GM12864 (cell line): ENCODE measurements around the gene RABAC1.
A peak's percentile ranks its signal among the peaks of the same experiment; 100 is the strongest.

Source experiments
- DNase-seq: peaks from one replicate; pipeline ENCODE4 v3.0.0-alpha.2; 2011; ENCODE audit warnings: low read depth
- H3K4me3 ChIP-seq: 2 replicates; pipeline ENCODE4 v1.5.1; 2011; ENCODE audit warnings: mild to moderate bottlenecking, low read depth, low read length, control low read depth
- TF ChIP-seq, protein P1 (sequence below): IDR thresholded peaks from 2 replicates; pipeline ENCODE4 v1.5.1; 2011; ENCODE audit warnings: low read depth, mild to moderate bottlenecking, moderate library complexity, low read length, control low read depth, inconsistent platforms; ENCODE audit errors: missing control alignments

RABAC1 gene

DNA sequence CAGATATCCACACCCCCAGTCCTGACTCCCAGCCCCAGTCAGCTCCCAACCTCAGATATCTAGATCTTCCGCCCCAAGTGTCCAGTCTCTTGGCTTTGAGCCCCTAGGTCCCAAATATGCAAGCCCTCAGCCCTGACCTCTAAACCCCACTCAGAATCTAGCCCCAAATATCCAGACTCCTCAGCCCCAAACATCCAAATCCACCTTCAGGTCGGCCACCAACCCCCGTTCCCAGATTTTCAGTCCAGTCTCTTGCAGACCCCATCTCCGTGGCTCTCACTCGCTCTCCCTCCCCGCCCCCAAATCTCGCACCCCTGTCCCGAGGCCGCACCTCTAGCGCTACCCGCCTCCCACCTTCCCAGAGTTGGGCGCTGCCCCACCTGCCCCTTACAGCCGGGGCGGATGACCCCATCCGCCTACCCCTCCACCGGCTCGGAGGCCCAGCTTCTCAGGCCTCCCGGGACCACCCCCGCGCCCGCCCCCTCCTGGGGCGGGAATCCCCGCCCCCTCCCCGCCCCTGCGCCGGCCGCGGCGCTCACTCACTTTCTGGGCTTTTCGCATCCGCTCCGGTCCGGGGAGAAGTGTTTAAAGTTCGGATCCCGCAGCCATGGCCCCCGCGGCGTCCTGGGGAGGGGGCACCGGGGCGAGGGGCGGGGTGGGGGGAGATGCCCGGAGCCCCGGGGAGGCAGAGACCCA is 31.5 kb downstream of the RABAC1 start:
- DNase-seq: no peak
- TF ChIP-seq, protein P1, sequence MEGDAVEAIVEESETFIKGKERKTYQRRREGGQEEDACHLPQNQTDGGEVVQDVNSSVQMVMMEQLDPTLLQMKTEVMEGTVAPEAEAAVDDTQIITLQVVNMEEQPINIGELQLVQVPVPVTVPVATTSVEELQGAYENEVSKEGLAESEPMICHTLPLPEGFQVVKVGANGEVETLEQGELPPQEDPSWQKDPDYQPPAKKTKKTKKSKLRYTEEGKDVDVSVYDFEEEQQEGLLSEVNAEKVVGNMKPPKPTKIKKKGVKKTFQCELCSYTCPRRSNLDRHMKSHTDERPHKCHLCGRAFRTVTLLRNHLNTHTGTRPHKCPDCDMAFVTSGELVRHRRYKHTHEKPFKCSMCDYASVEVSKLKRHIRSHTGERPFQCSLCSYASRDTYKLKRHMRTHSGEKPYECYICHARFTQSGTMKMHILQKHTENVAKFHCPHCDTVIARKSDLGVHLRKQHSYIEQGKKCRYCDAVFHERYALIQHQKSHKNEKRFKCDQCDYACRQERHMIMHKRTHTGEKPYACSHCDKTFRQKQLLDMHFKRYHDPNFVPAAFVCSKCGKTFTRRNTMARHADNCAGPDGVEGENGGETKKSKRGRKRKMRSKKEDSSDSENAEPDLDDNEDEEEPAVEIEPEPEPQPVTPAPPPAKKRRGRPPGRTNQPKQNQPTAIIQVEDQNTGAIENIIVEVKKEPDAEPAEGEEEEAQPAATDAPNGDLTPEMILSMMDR: no peak
- peak overlapping the region; percentile 54 for H3K4me3 ChIP-seq

DNA sequence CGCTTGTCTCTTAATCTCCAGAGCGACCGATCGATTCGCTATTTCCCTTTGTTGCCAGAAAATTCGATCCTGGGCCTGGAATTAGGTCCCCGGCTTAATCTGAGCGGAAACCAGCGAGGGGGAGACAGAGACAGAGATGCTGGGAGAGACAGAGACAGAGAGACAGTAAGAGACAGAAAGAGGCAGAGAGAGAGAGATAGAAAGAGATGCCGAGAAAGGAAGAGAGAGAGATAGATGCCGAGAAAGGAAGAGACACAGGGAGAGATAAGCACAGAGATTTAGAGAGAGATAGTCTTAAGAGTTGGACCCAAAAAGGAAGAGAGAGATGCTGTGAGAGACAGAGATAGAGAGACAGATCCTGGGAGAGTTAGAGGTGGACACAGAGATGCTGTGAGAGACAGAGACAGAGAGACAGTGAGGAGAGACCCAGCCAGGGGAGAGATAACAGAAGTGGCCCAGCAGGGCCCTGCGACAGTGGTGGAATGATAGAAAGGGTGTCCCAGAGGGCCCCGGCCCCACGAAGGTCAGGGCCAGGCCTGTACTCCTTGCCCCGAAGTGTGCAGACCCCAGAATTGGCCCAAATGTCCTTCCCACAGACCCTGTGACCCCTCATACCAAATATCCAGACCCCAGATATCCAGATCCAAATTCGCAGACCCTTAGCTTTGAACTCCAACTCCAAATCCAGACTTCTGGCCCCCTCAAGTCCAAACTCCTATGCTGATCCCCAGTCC is 32.2 kb downstream of the RABAC1 start:
- H3K4me3 ChIP-seq: no peak overlapping the region
- no peak for DNase-seq
- TF ChIP-seq, protein P1: no peak

DNA sequence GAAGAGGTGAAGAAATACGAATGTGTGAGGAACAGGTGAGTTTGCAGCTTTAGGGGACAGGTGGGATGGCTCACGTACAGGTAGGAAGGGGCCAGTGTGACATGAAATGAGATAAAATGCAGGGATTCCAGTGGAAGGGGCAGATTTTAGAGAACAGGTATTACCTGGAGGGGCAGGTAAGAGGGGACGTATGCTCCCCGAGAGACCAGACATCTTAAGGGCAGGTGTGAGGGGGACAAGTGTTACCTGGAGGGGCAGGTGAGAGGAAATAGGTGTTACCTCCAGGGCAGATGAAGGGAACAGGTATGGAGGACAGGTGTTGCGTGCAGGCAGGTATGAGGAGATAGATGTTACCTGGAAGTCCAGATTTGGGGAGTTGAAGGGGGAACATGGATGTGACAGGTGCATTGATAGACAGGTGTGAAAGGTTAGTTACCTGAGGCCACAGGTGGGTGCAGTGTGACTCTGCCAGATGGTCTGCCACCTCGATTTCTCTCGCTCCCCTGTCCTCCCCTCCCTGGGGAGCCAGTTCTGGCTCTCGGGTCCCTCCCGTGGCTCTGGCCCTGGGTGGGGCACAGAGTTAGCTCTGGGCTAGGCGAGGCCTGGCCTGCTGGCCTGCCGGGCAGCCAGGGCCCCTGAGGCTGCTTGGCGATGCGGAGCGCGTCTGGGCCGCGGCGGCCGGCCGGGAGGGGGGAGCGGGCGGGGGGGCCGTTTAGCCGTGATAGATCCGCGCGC is 32.9 kb downstream of the RABAC1 start:
- no peak for DNase-seq
- TF ChIP-seq, protein P1: no peak
- H3K4me3 ChIP-seq: no peak overlapping the region

DNA sequence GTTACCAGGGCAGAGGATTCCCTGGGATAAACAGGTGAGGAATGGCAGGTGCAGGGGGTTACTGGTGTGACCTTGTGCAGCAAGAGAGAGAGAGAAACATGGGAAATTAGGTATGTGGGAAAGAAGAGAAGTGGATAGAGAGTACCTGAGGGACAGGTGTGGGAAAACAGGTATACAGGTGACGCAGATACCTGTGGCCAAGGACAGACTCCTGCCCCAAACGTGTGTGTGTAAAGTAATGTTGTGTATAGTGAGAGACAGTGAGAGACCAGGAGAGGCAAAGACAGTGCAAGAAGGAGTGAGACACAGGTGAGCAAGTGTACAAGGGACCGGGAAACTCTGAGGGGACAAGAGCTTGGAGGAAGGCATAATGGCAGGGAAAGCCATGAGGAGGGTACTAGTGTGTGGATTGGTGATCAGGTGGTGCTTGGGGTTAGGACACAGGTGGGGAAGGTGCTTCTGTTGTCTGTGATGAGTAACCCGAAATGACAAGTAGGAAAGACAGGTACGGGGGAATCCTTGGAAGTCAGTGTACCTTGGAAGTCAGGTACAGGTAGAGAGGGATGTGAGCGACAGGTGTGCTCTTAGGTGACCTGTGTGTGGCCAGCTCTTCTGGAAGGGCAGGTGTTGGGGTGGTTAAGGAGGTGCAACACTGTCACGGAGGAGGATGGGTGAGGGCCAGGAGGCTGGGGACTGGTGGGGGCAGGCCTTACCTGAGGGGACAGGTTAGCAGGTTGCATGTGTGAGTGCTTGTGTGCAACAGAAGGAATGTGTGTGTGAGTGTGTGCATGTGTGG is 33.7 kb downstream of the RABAC1 start:
- DNase-seq: no peak
- no peak overlapping the region for H3K4me3 ChIP-seq
- TF ChIP-seq, protein P1: no peak

DNA sequence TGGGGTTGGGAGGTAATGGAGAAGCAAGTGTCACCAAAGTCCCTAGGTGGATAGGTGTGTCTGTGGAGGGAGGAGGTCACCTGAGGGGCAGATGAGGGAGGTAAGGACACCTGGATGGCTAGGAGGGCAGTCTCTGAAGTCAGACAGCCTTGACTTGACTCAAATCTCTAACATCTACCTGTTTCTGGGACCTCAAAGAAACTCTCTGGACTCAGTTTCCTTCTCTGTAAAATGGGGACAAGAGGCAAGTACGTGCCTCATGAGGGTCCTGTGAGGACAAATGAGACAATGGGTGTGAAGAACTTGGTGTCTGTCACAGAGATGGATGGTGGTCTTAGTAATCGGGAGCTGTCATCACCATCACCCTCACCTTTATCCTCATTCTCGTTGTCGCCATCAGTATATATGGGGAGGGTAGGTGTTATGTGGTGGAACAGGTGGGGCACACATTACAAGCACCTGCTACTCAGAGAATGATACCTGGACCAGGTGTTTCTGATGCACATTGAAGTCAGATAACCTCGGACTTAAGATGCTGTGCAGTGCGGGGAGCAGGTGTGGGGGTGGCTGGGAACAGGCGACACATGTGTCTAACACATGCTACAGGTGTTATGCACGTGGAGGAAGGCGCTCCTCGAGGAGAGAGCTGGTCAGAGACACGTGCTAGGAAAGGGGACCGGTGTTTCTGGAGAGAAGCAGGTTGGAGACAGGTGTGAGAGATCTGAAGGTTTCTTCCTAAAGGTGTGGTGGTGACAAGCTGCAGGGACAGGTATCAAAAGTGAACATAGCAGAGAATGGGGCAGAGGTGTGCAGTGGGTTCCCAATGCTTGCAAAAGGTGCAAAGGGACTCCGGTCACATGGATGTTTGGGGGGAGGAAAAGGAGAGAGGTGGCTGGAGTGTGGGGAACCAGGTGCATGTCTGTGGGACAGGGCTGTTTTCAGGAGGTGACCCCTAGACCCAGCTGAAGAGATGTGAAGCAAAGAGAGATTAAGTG is 34.7 kb downstream of the RABAC1 start:
- H3K4me3 ChIP-seq: no peak overlapping the region
- DNase-seq: no peak
- TF ChIP-seq, protein P1: no peak
